H1 (cell line): ENCODE results near the gene CAPN14. TPM values are rescaled to one million over a fixed set of nuclear protein-coding genes. Genes with fewer than 3 reads are reported as not detected.

ENCODE experiments used
- CTCF ChIA-PET: fragments of 300-600 bp; sonication (Branson Sonifier 250); formaldehyde crosslinking; loops from one replicate; lab custom pipeline; 2021; ENCODE audit not compliant: partially characterized antibody; lab: Charles Lee
- POLR2A ChIA-PET: fragments of 300-600 bp; sonication (Branson Sonifier 250); formaldehyde crosslinking; loops from one replicate; lab custom pipeline; 2021; ENCODE audit warnings: inconsistent platforms; ENCODE audit not compliant: partially characterized antibody; lab: Charles Lee
- DNase-seq, 2 experiments: peaks; one replicate each; pipeline versions ENCODE4 v3.0.0 to v3.0.0-alpha.2; 2010 to 2022; ENCODE audit warnings: low spot score in 2 of 2, low read depth in 1 of 2, mixed read lengths in 1 of 2
- FAIRE-seq: peaks from 2 replicates; lab custom pipeline; 2011; peaks lifted over from hg19 to GRCh38; lab: Jason Lieb, UNC
- H2AFZ ChIP-seq: 2 replicates; pipeline ENCODE4 v1.8.1; 2012; ENCODE audit warnings: low read length, inconsistent platforms
- H2AK5ac ChIP-seq: 2 replicates; pipeline ENCODE4 v1.6.1; 2013; ENCODE audit warnings: low read depth, low read length
- H2BK120ac ChIP-seq: replicated peaks from 2 replicates; pipeline ENCODE3; 2013; ENCODE audit warnings: low read depth, low read length, inconsistent platforms
- H2BK12ac ChIP-seq: 2 replicates; pipeline ENCODE4 v1.6.1; 2013; ENCODE audit warnings: low read depth, low read length
- H2BK15ac ChIP-seq: 2 replicates; pipeline ENCODE4 v1.6.1; 2013; ENCODE audit warnings: low read length
- H2BK20ac ChIP-seq: 2 replicates; pipeline ENCODE4 v1.6.1; 2013; ENCODE audit warnings: low read length
- H2BK5ac ChIP-seq: 2 replicates; pipeline ENCODE4 v1.6.1; 2013; ENCODE audit warnings: low read depth, low read length
- H3K14ac ChIP-seq: 2 replicates; pipeline ENCODE4 v1.6.1; 2013; ENCODE audit warnings: inconsistent platforms; ENCODE audit not compliant: insufficient read length
- H3K18ac ChIP-seq: 2 replicates; pipeline ENCODE4 v1.6.1; 2013; ENCODE audit warnings: low read length; ENCODE audit errors: extremely low read depth
- H3K23ac ChIP-seq: 2 replicates; pipeline ENCODE4 v1.6.1; 2013; ENCODE audit warnings: inconsistent platforms; ENCODE audit not compliant: insufficient read length
- H3K23me2 ChIP-seq: 2 replicates; pipeline ENCODE4 v1.6.1; 2013; ENCODE audit warnings: low read depth, low read length
- H3K27ac ChIP-seq: 2 replicates; pipeline ENCODE4 v1.6.1; 2011; ENCODE audit warnings: low read depth, low read length, inconsistent platforms
- H3K27me3 ChIP-seq, 4 experiments: replicated peaks in 1 of 4; 1 replicate in 1 of 4; 2 replicates in 3 of 4; pipeline versions ENCODE4 v1.6.1 to v1.8.1; 2011 to 2013; ENCODE audit warnings: low read length in 3 of 4, mild to moderate bottlenecking in 3 of 4, inconsistent platforms in 2 of 4, mixed read lengths in 2 of 4, moderate library complexity in 1 of 4; ENCODE audit not compliant: control insufficient read depth in 3 of 4, insufficient read depth in 3 of 4; ENCODE audit errors: extremely low read depth in 1 of 4
- H3K36me3 ChIP-seq, 4 experiments: 2 replicates each; pipeline versions ENCODE4 v1.6.1 to v1.8.1; 2011 to 2013; ENCODE audit warnings: mild to moderate bottlenecking in 4 of 4, low read length in 3 of 4, moderate library complexity in 2 of 4, control low read depth in 1 of 4, inconsistent platforms in 1 of 4; ENCODE audit not compliant: insufficient read depth in 4 of 4, control insufficient read depth in 2 of 4
- H3K4ac ChIP-seq: replicated peaks from 2 replicates; pipeline ENCODE3; 2013; ENCODE audit warnings: low read length, low read depth, mixed read lengths, inconsistent platforms; ENCODE audit not compliant: insufficient read length
- H3K4me1 ChIP-seq, 4 experiments: replicated peaks in 1 of 4; 1 replicate in 1 of 4; 2 replicates in 3 of 4; pipeline versions ENCODE4 v1.6.1 to v1.8.1; 2011 to 2013; ENCODE audit warnings: low read length in 3 of 4, inconsistent platforms in 2 of 4, mixed read lengths in 1 of 4; ENCODE audit not compliant: insufficient read depth in 4 of 4, control insufficient read depth in 3 of 4
- H3K4me2 ChIP-seq, 2 experiments: 2 replicates each; pipeline versions ENCODE4 v1.6.1 to v1.8.1; 2011 to 2013; ENCODE audit warnings: low read depth in 2 of 2, low read length in 2 of 2, control low read depth in 1 of 2, inconsistent platforms in 1 of 2, mild to moderate bottlenecking in 1 of 2; ENCODE audit not compliant: insufficient read depth in 1 of 2
- H3K4me3 ChIP-seq, 4 experiments: fragments of 200-600, 300-600 bp in 1 of 4; sonication (generic), shearing (Covaris generic), sonication (Bioruptor Twin) in 1 of 4; 2 replicates each; pipeline versions ENCODE4 v1.5.1 to v1.8.1; 2011 to 2016; ENCODE audit warnings: low read length in 4 of 4, low read depth in 3 of 4, control low read depth in 2 of 4, inconsistent platforms in 2 of 4, mild to moderate bottlenecking in 2 of 4, mixed read lengths in 1 of 4, moderate library complexity in 1 of 4; ENCODE audit not compliant: insufficient read depth in 2 of 4; ENCODE audit errors: extremely low read depth in 1 of 4
- H3K56ac ChIP-seq: replicated peaks from 2 replicates; pipeline ENCODE3; 2013; ENCODE audit warnings: low read depth, mild to moderate bottlenecking, mixed read lengths, low read length, inconsistent platforms; ENCODE audit not compliant: insufficient read length
- H3K79me1 ChIP-seq: 2 replicates; pipeline ENCODE4 v1.6.1; 2013; ENCODE audit warnings: low read depth, low read length, control low read depth
- H3K79me2 ChIP-seq, 2 experiments: 2 replicates each; pipeline versions ENCODE4 v1.6.1 to v1.8.1; 2012 to 2013; ENCODE audit warnings: low read length in 2 of 2, mild to moderate bottlenecking in 2 of 2, inconsistent platforms in 1 of 2; ENCODE audit not compliant: insufficient read depth in 2 of 2, control insufficient read depth in 1 of 2
- H3K9ac ChIP-seq, 4 experiments: replicated peaks in 1 of 4; 1 replicate in 1 of 4; 2 replicates in 3 of 4; pipeline versions ENCODE4 v1.6.1 to v1.8.1; 2011 to 2013; ENCODE audit warnings: low read depth in 3 of 4, low read length in 3 of 4, control low read depth in 2 of 4, mild to moderate bottlenecking in 2 of 4, moderate library complexity in 2 of 4, inconsistent platforms in 1 of 4; ENCODE audit errors: extremely low read depth in 1 of 4
- H3K9me3 ChIP-seq, 2 experiments: 2 replicates each; pipeline versions ENCODE4 v1.6.1 to v1.8.1; 2012 to 2013; ENCODE audit warnings: mild to moderate bottlenecking in 2 of 2, moderate library complexity in 2 of 2, control low read depth in 1 of 2, inconsistent platforms in 1 of 2, low read depth in 1 of 2, low read length in 1 of 2, mixed read lengths in 1 of 2; ENCODE audit not compliant: insufficient read depth in 2 of 2
- H4K20me1 ChIP-seq, 2 experiments: replicated peaks in 1 of 2; 2 replicates each; pipeline versions ENCODE3 to v1.8.1; 2011 to 2013; ENCODE audit warnings: inconsistent platforms in 2 of 2, low read length in 2 of 2, mild to moderate bottlenecking in 1 of 2; ENCODE audit not compliant: insufficient read depth in 2 of 2, control insufficient read depth in 1 of 2
- H4K5ac ChIP-seq: 2 replicates; pipeline ENCODE4 v1.6.1; 2013; ENCODE audit warnings: low read length, low read depth, mixed read lengths, inconsistent platforms; ENCODE audit not compliant: insufficient read length
- H4K8ac ChIP-seq: 2 replicates; pipeline ENCODE4 v1.8.0; 2013; ENCODE audit warnings: mild to moderate bottlenecking, moderate library complexity, low read length, inconsistent platforms; ENCODE audit not compliant: insufficient read depth; ENCODE audit errors: extremely low read depth
- H4K91ac ChIP-seq: replicated peaks from 2 replicates; pipeline ENCODE3; 2013; ENCODE audit warnings: low read length, mixed read lengths, inconsistent platforms; ENCODE audit not compliant: insufficient read length
- ASH2L ChIP-seq: fragments of 200-600, 300-600 bp; sonication (generic); IDR thresholded peaks from one replicate; pipeline ENCODE4 v1.7.1; 2017; ENCODE audit warnings: low read length
- BRCA1 ChIP-seq: IDR thresholded peaks from 2 replicates; pipeline ENCODE4 v1.6.1; 2012; ENCODE audit warnings: low read depth, low read length, improper control_type of control experiment
- CHD1 ChIP-seq: IDR thresholded peaks from 2 replicates; pipeline ENCODE4 v1.6.1; 2012; ENCODE audit warnings: low read depth, low read length, improper control_type of control experiment
- E2F6 ChIP-seq: IDR thresholded peaks from 2 replicates; pipeline ENCODE4 v1.6.1; 2012; ENCODE audit warnings: inconsistent platforms
- EP300 ChIP-seq, 2 experiments: IDR thresholded peaks; 1 replicate in 1 of 2; 2 replicates in 1 of 2; pipeline ENCODE4 v1.6.1; 2011 to 2012; ENCODE audit warnings: low read depth in 2 of 2, low read length in 2 of 2, mild to moderate bottlenecking in 2 of 2, borderline replicate concordance in 1 of 2, inconsistent platforms in 1 of 2, moderate library complexity in 1 of 2
- FOSL1 ChIP-seq: IDR thresholded peaks from 2 replicates; pipeline ENCODE4 v1.6.1; 2011; ENCODE audit warnings: mild to moderate bottlenecking, low read depth, low read length, moderate library complexity; ENCODE audit not compliant: insufficient read depth
- HDAC6 ChIP-seq: IDR thresholded peaks from one replicate; pipeline ENCODE4 v1.7.1; 2012; ENCODE audit warnings: low read depth, mild to moderate bottlenecking, inconsistent platforms, low read length, moderate library complexity
- JUN ChIP-seq: IDR thresholded peaks from 2 replicates; pipeline ENCODE4 v1.6.1; 2011; ENCODE audit warnings: low read depth, mild to moderate bottlenecking, improper control_type of control experiment, low read length
- KDM4A ChIP-seq: IDR thresholded peaks from one replicate; pipeline ENCODE4 v1.7.1; 2012; ENCODE audit warnings: low read depth, mild to moderate bottlenecking, moderate library complexity, low read length, inconsistent platforms; ENCODE audit not compliant: severe bottlenecking
- KDM5A ChIP-seq: fragments of 200-600 bp; IDR thresholded peaks from 2 replicates; pipeline ENCODE4 v1.7.1; 2012; ENCODE audit warnings: mild to moderate bottlenecking, low read length, inconsistent platforms, mixed read lengths
- MAFK ChIP-seq: IDR thresholded peaks from 2 replicates; pipeline ENCODE4 v1.6.1; 2012; ENCODE audit warnings: low read depth, mild to moderate bottlenecking, improper control_type of control experiment, low read length
- POLR2AphosphoS5 ChIP-seq: IDR thresholded peaks from 2 replicates; pipeline ENCODE4 v1.6.1; 2011; ENCODE audit warnings: low read depth, low read length
- RFX5 ChIP-seq: IDR thresholded peaks from 2 replicates; pipeline ENCODE4 v1.6.1; 2011; ENCODE audit warnings: low read depth, low read length, improper control_type of control experiment, borderline replicate concordance
- WGBS, 2 experiments: shearing (Covaris generic) in 1 of 2; methylation state at CpG; one replicate each; pipeline versions ENCODE4 v1.1.6 to v1.1.7; 2013 to 2015; ENCODE audit warnings: low lambda C conversion rate in 2 of 2, mixed read lengths in 2 of 2, inconsistent platforms in 1 of 2, low coverage in 1 of 2, missing lambda C conversion rate in 1 of 2; ENCODE audit not compliant: insufficient replicate concordance in 2 of 2, insufficient coverage in 1 of 2, insufficient read length in 1 of 2; ENCODE audit errors: extremely low coverage in 1 of 2, missing lambda C conversion rate in 1 of 2; 5-methylcytosine and 5-hydroxymethylcytosine counted together
- polyA plus RNA-seq, 7 experiments: library from polyadenylated mRNA; depleted of rRNA in 3 of 7; stranded (reverse) in 5 of 7; unstranded in 2 of 7; fragments of >200 nt in 5 of 7; fragments of 200-250 nt in 2 of 7; gene quantifications; 1 replicate in 5 of 7; 2 replicates in 1 of 7; 4 replicates in 1 of 7; pipeline versions ENCODE4 v1.2.1 to v1.2.3, GENCODE V29; 2011 to 2013; ENCODE audit warnings: missing spikeins in 2 of 7, mixed read lengths in 2 of 7
- total RNA-seq: library from RNA; stranded (reverse); fragmentation: NEBNext Ultra II Directional; extraction: Animal tissue kit (Norgen Biotek cat#: 25700); gene quantifications from 2 replicates; pipeline ENCODE4 v1.2.1, GENCODE V29; 2021

Gene CAPN14
- total and polyA plus RNA-seq, 2 of the 8 experiments (the other 6 are each of a cell fraction or from before 2014, with no cell fraction given), result 0.07 TPM; not detected in 1

- Histone ChIP-seq H2AFZ (no peak overlapping the region), H3K4ac (no peak overlapping the region), H3K9ac (no peak overlapping the region), H2BK20ac (no peak overlapping the region), H2BK12ac (no peak overlapping the region), H2BK15ac (no peak overlapping the region), H3K4me3 (no peak overlapping the region), H3K18ac (no peak overlapping the region), H2BK5ac (no peak overlapping the region), H3K4me2 (no peak overlapping the region), H3K14ac (no peak overlapping the region), H3K4me1 (peaks cover 4 to 6% (median 4%) of the 10 kb centered on the region in 4 experiments; a peak in 5 of 7 replicates), H3K79me1 (no peaks in the 10 kb centered on the region), H3K36me3 (no peaks in the 10 kb centered on the region), H2BK120ac (no peak overlapping the region), H3K56ac (no peak overlapping the region), H3K23ac (no peak overlapping the region), H4K8ac (no peak overlapping the region), H3K27ac (no peak overlapping the region), H3K79me2 (no peaks in the 10 kb centered on the region), H3K23me2 (peaks cover 5% of the 10 kb centered on the region; the same call in 1 of the 2 replicates), H4K20me1 (peaks cover 0 to 1% of the 10 kb centered on the region in 2 experiments), H4K91ac (no peak overlapping the region), H2AK5ac (no peak overlapping the region), H3K9me3 (no peaks in the 10 kb centered on the region), H4K5ac (no peak overlapping the region), H3K27me3 (peaks cover 0 to 8% (median 5%) of the 10 kb centered on the region in 4 experiments; a peak in 4 of 7 replicates)
- DNase-seq (no peak), FAIRE-seq (no peak)
- ChIA-PET CTCF (interaction anchor here (1.0 to 1.3 kb wide), 4 partner anchors 96 to 525 kb away, joined by 3 to 6 read pairs (median 4); partner anchors contain the start of gene GALNT14), POLR2A (no interaction called here)
- WGBS, 2 experiments, result 94% methylated on average over 9 of the region's 9 CpGs; no CpG with 5 or more reads in 1 of the 2 experiments
- TF ChIP-seq JUN (no peak), FOSL1 (no peak), HDAC6 (no peak), E2F6 (no peak), KDM5A (no peak), BRCA1 (no peak), POLR2AphosphoS5 (no peak), KDM4A (no peak), CHD1 (no peak), RFX5 (no peak), EP300 (IDR thresholded peaks at IDR 0.05; ENCODE audit: borderline replicate concordance in 1 of 2, low read depth in 2 of 2, low read length in 2 of 2) (no peak), MAFK (no peak), ASH2L (no peak)
These were observed 20.2 kb upstream of the CAPN14 start for GRCh38 chr2:31237348-31238017.
